Measurements from ENCODE around the gene RNFT2.

RNFT2 gene

DNA sequence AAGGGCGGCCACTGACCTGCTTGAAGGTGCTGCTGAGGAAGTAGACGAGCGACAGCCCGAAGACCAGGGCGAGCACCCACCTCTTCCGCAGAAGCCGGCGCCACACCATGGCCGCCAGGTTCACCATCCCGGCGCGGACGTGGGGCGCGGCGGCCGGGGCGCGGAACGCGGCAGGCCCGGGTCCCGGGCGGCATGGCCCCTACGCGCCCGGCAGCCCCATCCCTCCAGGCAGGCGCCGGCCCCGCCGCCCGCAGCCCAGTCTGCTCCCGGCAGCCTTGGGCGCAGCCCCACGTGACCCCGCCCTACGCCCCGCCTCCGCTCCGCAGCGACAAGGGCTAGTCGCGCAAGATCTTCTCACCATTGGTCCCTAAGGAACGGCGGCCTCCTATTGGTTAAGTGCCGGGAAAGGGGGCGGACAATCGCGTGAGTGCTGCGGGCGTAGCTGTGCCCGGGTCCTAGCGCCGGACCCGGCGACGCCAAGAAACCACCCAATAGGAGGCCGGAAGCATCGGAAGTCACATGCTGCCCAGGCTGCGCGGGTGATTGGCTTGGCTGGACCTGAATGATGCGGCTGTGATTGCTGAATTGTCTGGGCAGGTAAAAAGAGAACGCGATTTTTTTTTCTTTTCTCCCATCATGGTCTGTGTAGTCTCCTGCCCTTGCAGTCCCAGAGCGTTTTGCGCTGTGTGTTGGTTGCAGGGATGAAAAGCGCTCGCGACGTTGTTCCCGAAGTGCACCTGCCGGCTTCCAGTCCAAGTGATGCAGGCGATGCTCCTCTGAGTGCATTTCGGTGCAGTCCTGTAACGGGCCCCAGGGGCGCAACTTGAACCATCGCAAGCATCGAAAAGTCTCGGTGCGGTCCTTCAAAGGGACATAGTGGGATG, at the start of gene RNFT2, which contains the start of gene SPRING1:
RNFT2 (plus strand) TSS at position 542 of the 884 bp plus-strand sequence. CDS start 2,183 bp downstream, outside the sequence.
SPRING1 (minus strand) TSS at position 296 of the 884 bp plus-strand sequence; CDS start at position 127, 169 bp downstream.
- DNase-seq: peak; percentile 99

- no peak for DNase-seq
Observed at GRCh38 chr12:116689521-116689920, 48.6 kb upstream of the RNFT2 start.

DNA sequence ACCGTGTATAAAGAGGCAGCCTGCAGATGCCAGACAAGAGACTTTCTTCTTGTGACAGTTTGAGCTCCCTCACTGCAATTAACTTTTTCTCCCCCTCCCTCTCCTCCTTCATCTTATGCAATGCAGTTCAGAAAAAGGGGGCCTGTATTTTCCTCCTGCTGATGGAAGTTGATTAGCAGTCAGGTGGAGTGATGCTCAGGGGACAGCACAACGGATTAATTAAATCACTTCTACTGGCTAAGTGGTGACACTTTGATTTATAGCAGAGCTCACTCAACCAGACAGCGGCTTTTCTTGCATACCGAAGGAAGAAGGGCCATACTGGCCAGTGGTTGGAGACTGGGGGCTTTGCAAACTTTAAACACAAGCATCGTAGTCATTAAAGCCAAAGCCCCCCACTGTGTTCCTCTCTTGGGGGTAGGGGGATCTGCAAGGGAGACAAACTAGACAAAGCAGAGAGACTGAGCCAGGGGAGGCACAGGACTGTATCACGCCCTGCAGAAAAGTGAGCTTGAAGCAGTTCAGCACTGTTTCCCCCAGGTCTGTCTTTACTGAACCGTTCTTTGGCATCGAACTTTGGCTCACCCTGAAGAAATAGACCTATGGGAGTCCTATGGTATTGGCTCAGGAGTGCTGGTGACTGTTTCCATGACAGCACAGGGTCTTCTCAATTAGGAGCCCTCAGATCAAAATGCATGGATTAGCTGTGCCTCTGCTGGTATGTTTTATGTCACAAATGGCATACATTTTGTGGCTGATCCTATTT, 48.0 kb upstream of the RNFT2 start:
- no peak for DNase-seq

GRCh38 chr12:116691205-116691604, 46.9 kb upstream of the RNFT2 start:
- no peak for DNase-seq

DNA sequence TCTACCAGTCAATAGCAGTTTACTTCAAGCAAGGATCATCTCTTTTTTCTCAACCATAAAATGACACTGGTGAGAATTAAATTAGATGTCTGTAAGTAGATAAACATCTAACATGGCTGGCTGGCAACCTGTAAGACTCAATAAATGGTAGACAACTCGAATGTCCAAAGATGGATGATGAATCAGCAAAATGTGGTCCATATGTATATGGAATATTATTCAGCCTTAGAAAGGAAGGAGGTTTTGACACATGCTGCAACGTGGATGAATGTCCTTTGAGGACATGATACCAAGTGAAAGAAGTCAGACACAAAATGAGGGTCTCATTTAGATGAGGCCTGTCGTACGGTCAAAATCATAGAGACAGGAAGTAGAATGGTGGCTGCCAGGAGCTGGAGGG, 46.5 kb upstream of the RNFT2 start:
- DNase-seq: no peak

GRCh38 chr12:116692605-116693004, 45.5 kb upstream of the RNFT2 start:
- no peak for DNase-seq

DNA sequence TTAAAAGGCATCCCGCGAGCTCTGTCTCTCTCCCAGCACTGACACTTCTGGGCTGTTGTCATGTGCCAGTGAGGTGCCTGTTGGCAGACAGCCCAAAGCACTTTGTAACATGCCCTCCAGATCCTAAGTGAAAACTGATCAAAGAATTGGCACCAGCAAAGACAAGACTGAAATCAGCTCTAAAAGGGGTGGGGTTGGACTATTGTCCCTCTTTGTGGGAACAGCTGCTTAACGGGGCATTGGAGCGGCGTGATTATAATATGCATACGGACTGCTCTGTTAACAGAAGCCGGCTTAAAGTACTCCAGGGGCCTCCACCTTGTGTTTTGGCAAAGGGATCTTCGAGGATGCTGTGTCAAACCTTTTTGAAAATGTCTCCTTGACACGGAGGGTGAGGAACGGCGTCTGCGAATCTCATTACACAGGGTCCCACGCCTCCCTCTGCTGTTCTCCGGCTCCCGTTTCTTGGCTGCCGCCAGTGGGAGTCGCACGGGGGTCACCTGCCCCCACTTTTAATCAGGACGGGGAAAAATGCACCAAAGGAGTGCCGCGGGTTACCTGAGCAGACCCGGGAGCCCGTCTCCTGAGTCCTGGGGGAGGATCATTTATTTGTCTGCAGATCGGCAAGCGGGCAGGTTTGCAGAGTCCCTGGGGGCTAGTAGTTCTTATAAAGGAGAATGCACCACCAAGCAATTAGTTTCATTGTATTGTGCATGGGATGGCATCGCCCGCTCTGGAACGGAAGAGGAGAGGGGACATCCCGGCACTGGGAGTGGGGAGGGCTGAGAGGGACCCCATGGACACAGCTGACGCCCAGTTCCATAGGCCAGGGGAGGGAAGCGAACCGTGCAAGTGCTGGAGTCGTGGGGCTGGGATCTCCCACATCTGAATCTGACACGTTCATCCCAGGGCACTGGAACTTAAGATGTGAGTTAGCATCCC, 44.6 kb upstream of the RNFT2 start:
- DNase-seq: peak; percentile 93

DNA sequence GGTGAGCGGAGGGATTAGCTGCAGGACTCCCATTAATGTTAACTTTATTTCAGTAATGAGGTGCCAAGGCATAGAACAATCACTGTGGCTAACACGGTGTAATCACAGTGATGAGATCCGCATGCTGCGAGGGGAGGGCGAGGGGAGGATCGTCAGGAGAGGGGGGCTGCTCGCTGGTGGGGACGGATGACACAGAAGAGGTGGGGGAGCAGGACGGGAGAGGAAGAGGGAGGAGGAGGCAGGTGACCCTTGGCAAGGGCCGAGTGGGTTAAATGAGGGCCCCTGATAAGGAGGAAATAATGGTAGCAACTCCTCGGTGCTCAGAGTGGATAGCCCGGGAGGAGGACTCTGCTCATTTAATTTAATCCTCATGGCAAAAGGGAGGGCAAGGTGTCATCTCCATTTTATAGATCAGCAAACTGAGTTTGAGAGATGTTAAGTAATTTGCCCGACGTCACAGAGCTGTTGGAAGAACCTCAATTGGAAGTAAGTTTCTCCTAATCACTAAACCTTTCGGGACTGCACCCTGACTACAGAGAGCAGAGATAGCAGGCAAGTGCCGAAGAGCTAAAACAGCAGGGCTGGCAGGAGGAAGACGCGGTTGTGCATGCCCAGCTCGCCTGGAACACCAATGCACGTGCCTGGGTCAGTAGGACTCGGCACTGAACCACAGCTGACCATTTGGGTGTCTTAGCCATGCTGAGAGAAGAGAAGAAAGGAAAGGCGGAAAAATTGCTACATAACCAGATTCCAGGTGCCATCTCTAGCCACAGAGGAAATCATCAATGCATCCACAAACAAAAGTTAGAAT, 43.3 kb upstream of the RNFT2 start:
- no peak for DNase-seq

GRCh38 chr12:116695464-116695725, 42.7 kb upstream of the RNFT2 start:
- DNase-seq: no peak

- peak; percentile 41 for DNase-seq
Observed at GRCh38 chr12:116697305-116697704, 40.8 kb upstream of the RNFT2 start.

DNA sequence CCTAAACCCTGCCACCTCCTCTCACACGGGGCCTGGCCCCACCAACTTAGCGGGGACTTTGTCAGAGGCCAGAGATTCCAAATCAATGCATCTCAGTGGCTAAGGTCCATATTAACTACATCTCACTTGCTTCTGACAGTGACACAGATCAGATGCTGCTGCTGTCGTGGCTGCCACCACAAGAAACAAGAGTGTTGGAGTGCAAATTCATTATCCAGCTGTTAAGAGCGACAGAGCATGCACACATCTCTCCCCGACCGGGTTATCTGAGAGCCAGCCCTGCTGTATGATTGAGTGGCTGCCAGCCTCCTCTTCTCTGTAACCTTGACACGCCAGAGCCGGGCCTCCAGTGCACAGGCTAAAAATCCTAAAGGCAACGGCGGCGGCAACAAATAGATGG, 40.4 kb upstream of the RNFT2 start:
- peak; percentile 86 for DNase-seq

- DNase-seq: peak; percentile 86
Observed at GRCh38 chr12:116698116-116698515, 40.0 kb upstream of the RNFT2 start.

DNA sequence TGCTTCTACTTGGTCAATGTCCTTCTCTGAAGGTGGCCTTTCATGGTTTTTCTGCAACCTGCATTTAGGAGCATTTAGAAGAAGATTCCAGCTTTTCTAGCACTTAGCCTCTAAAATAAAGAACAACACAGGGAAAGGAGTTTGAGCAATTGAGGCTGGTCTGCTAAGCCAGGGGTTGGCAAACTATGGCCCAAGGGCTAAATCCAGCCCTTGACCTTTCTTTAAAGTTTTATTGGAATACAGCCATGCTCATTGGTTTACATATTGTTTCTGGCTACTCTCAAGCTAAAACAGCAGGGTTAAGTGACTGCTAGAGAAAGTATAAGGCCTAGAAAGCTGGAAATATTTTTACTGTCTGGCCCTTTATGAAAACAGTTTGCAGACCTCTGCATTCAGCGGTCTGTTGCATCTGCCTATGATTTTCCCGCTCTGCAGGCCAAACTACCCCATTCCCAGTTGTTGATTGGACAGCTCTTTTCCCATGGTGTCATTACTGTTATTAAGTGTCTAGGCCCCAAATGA, 39.5 kb upstream of the RNFT2 start:
- DNase-seq: no peak

GRCh38 chr12:116700066-116700465, 38.0 kb upstream of the RNFT2 start:
- no peak for DNase-seq

DNA sequence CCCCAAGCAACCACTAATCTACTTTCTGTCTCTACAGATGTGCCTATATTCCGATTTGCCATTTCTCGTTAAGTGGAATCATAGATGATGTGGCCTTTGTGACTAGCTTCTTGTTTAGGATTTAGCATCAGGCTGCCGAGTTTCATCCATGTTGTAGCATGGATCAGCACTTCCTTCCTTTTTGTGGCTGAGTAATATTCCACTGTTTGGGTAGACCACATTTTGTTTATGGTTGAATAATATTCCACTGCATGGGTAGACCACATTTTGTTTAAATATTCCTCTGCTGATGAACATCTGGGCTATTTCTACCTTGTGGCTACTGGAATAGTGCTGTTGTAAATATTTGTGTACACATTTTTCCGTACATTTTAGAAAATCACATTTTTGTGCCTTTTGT, 36.7 kb upstream of the RNFT2 start:
- no peak for DNase-seq

GRCh38 chr12:116703214-116703795, 34.8 kb upstream of the RNFT2 start:
- peak; percentile 65 for DNase-seq

DNA sequence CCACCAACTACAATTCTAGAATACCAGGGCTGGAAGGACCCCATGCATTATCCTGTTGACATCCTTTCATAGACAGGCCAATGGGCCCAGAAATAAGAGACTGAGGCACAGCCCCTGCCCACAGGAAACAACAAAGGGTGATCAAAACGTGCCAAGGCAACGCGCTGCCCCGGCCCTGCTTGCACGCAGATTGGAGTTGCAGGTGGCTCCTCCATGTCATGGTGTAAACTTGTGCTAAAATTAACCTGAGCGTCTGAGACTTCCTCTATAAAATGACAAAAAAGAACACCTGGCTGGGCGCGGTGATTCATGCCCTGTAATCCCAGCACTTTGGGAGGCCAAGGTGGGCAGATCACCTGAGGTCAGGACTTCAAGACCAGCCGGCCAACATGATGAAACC, 30.4 kb upstream of the RNFT2 start:
- no peak for DNase-seq

DNA sequence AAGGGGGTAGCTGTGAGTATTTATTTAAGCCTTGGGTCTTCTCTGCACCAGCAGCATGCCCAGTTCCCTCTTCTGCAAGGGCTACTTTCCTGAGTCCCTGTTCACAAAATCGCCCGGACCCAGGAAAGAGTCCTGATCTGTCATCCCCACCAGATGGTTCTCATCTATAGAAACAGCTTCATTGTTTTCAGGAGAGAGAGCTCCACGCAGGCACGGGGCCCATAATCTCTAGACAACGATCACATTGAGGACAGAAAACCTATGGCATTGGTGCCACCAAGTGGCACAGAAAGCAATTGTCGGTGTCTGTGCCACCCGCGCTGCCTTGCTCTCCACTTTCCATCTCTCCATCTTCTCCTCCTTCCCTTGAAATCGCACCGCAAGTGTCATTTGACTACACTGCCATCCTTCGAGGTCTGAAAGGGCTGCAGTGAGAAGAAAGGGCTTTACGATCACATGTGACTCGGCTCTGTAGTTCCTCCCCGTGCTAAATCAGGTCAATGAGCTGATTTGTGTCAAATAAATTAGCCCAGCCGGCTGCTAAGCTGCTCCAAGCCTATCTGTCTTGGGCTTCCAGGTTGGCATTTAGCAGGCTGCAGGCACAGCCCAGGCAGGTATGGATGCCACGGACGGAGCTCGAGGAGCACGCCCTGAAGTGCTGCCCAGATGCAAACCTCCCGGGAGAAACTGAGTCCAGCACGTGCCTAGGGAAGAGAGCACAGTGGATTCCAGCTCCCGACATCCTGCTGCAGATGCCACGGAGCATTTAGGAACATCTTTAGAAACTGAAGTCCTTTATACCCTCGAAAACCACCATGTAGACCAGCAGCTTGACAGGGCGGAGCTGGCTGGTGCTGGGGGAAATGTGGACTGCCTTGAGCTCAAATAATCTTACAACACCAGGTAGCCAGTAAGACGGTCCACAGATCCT, 29.0 kb upstream of the RNFT2 start:
- peak; percentile 85 for DNase-seq

GRCh38 chr12:116709768-116710167, 28.3 kb upstream of the RNFT2 start:
- no peak for DNase-seq
